ENCODE results near the gene COL26A1.
"Not testable (repeated sequence)": the region's sequence is repeated elsewhere in the genome, so short reads cannot be mapped to it uniquely, and the experiment has no call there.

Gene COL26A1

DNA sequence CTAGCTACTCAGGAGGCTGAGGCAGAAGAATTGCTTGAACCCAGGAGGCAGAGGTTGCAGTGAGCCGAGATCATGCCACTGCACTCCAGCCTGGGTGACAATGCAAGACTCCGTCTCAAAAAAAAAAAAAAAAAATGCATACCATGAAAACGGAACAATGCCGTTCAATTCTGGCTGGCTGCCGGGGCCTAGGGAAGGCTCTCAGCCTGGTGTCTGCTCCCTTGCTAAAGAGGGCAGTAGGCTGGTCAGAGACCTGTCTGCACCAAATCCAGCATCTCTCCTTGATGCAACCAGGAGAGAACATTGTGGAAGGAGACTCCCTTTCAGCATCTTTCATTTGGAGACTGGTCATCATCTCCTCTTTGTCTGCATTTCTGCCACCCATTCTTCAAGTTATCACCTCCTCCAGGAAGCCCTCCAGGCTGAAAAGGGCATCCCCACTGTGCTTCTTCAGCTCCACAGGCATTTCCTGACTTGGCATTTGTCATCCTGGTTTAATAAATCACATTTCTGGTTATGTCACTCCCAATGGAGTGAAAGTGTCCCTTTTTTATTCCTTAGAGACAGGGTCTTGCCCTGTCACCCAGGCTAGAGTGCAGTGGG is 241.8 kb downstream of the COL26A1 start:
- Histone ChIP-seq H3K27ac (ENCODE audit: low read depth, low read length) (no peak overlapping the region), H3K36me3 (ENCODE audit: control insufficient read depth, insufficient read depth, low read length) (no peaks in the 10 kb centered on the region), H3K9ac (ENCODE audit: low read depth, low read length) (no peak overlapping the region), H3K4me1 (ENCODE audit: control insufficient read depth, insufficient read depth, low read length) (0 out of 2 replicates have a peak, but pooled peaks cover 3% of the 10 kb centered on the region), H3K27me3 (ENCODE audit: control insufficient read depth, insufficient read depth, low read length) (no peaks in the 10 kb centered on the region), H3K4me3 (ENCODE audit: low read depth, low read length) (no peak overlapping the region), H3K9me3 (ENCODE audit: control insufficient read depth, insufficient read depth, low read length) (no peaks in the 10 kb centered on the region)

DNA sequence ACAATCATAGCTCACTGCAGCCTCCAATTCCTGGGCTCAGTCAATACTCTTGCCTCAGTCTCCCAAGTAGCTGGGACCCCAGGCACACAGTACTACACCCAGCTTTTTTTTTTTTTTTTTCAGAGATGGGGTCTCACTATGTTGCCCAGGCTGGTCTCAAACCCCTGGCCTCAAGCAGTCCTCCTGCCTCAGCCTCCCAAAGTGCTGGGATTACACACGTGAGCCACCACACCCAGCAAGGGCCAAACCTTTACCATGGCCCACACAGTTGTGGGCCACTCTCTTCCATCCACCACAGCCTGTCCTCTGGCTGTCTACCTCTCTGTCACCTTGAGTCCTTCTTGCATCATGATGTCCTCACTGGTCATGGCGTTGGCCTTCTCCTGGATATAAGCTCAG is 242.3 kb downstream of the COL26A1 start:
- H3K27me3 ChIP-seq (ENCODE audit: control insufficient read depth, insufficient read depth, low read length); H3K9ac ChIP-seq (ENCODE audit: low read depth, low read length); H3K27ac ChIP-seq (ENCODE audit: low read depth, low read length); H3K9me3 ChIP-seq (ENCODE audit: control insufficient read depth, insufficient read depth, low read length); H3K36me3 ChIP-seq (ENCODE audit: control insufficient read depth, insufficient read depth, low read length); H3K4me1 ChIP-seq (ENCODE audit: control insufficient read depth, insufficient read depth, low read length); H3K4me3 ChIP-seq (ENCODE audit: low read depth, low read length): not testable (repeated sequence)

DNA sequence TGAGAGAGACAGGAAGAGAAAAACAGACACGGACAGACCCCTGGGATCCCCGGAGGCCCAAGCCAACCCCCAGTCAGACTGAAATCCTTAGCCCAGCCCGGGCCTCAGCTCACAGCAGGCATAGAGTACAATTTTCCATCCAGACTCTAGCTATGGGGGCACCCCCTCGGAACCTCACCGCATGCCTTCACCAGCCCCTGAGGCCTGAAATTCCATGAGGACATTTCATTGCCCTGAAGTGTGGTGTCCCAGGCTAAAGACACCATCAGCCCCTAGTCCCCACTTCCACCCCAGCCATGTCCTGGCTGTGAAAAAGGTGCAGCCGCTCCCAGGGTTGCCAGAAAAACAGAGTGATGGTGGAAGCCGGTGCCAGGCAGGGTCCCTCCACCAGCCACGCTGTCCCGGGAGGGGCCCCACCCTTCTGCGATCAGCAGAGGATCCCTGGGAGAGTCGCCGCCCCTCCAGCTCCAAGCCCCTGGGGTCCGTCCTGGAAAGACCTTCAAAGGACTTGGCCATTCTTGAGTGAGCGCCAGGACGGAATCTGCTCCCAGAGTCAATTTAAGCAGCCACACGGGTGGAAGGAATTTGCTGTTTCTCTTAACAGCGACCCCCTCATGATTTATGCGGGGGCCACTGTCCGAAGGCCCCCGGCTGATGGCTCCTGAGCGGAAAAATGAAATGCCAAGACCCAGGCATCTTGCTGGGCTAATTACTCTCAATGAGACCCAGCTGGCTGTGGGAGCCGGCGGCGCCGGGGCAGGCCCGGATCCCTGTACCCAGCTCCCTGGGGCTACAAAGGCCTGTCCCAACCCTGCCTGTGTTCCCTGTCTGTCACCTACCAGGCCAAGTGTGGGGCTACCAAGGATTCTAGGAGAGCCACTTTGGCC is 243.2 kb downstream of the COL26A1 start:
- no peak overlapping the region for H3K9ac ChIP-seq (ENCODE audit: low read depth, low read length)
- H3K9me3 ChIP-seq (ENCODE audit: control insufficient read depth, insufficient read depth, low read length) = no peaks in the 10 kb centered on the region
- no peak overlapping the region for H3K27ac ChIP-seq (ENCODE audit: low read depth, low read length)

DNA sequence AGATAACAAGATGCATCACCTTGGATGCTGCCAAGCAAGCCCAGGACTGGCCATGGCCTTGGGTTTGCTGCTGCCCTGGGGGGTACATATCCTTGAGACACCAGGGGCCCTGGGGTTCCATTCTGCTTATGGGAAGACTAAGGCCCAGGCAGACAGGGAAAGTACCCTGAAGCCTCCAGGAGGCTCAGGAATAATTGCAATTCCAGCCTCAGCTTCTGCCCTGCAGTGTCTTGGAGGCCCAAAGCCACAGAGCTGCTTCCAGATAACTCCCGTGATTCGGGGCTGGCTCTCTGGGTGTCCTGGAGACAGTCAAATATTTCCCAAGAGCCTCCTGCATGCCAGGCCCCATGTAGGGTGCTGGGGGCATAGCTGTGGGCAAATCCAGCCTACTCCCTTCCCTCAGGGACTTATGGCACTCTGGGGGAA is 243.8 kb downstream of the COL26A1 start:
- H3K9me3 ChIP-seq (ENCODE audit: control insufficient read depth, insufficient read depth, low read length) = no peaks in the 10 kb centered on the region
- H3K27ac ChIP-seq (ENCODE audit: low read depth, low read length) = no peak overlapping the region
- no peaks in the 10 kb centered on the region for H3K27me3 ChIP-seq (ENCODE audit: control insufficient read depth, insufficient read depth, low read length)
- no peaks in the 10 kb centered on the region for H3K36me3 ChIP-seq (ENCODE audit: control insufficient read depth, insufficient read depth, low read length)
- H3K9ac ChIP-seq (ENCODE audit: low read depth, low read length) = no peak overlapping the region
- H3K4me1 ChIP-seq (ENCODE audit: control insufficient read depth, insufficient read depth, low read length) = 0 out of 2 replicates have a peak, but pooled peaks cover 3% of the 10 kb centered on the region
- H3K4me3 ChIP-seq (ENCODE audit: low read depth, low read length) = no peak overlapping the region

More for the DNA sequence above, 243.2 kb downstream of the COL26A1 start:
- 0 out of 2 replicates have a peak, but pooled peaks cover 3% of the 10 kb centered on the region for H3K4me1 ChIP-seq (ENCODE audit: control insufficient read depth, insufficient read depth, low read length)
- H3K4me3 ChIP-seq (ENCODE audit: low read depth, low read length) = no peak overlapping the region
- H3K27me3 ChIP-seq (ENCODE audit: control insufficient read depth, insufficient read depth, low read length) = no peaks in the 10 kb centered on the region
- H3K36me3 ChIP-seq (ENCODE audit: control insufficient read depth, insufficient read depth, low read length) = no peaks in the 10 kb centered on the region

Measured in HUES48 (cell line).